ENCODE results near the gene SCGB2B2.
"Not testable (repeated sequence)": the region's sequence is repeated elsewhere in the genome, so short reads cannot be mapped to it uniquely, and the experiment has no call there.

SCGB2B2 gene

DNA sequence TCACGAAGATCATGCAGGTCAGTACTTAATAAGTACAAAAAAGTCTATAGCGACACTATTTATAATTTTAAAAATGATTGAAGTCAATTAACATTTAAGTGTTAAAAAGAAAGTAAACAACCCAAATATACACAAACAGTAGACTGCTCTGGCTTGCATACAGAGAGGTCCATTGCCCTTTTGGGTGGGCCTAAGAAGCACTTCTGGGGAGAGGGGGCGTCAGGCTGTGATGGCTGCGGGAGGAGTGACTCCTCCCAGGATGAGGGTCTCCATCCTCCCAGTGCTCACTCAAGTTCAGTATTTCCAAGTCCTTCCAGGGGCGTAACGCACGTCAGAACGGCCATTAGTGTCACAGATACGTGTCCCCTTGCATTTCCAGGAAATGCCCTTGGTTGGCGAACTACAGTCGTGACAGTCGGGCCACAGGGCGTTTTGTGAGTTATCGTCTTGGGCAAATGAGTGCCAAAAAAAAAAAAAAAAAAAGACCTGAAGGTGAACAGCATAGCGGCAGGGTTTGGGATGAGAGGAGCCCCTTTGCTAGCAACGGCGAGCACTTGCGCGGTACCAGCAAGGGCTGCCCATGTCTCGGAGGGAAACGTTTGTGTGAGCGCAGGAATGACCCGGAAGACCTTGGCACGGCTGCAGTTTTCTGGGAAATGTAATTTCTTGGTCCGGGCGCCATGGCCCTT, at the start of gene SCGB2B2:
SCGB2B2 (minus strand) TSS at position 463 of the 689 bp plus-strand sequence. CDS start 82,596 bp downstream, outside the sequence.
- DNase-seq: peak; percentile 65

GRCh38 chr19:34725400-34725799, 48.4 kb upstream of the SCGB2B2 start:
- no peak for DNase-seq

DNA sequence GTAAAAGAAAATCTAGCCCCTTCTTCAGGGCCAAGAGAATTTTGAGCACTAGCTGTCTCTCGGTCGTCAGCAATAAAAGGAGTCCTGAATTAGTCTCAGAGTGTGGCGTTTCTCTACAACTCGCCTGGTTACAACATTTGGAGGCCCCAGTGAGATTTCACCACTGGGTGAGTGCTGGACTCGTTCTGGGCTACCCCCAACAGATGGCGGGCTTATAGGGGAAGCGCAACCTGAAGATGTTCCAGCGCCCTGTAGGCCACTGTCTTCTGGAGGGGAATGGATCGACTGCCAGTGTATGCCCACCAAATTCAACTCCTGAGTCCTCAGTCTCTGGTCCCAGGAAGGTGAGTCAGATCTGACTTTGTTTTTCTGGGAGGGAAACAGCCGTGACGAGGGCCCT, 45.4 kb upstream of the SCGB2B2 start:
- no peak for DNase-seq

- DNase-seq: no peak
Measured at GRCh38 chr19:34715357-34715756, 38.4 kb upstream of the SCGB2B2 start.

DNA sequence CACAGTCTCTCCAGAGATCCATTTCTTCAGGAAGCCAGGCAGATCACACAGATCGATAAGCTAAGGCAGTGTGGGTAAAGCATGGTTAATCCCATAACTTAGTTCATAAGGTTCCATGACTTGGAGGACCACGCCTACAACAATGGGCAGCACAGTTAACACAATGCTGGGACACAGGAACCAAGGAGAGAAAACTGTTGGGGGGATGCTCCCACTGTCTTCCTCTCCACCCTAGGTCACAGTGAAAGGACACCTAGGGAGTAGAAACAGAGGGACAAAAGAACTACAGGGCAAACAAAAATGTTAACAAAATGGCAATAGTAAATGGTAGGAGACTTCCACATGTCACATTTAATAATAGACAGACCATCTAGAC, 36.3 kb upstream of the SCGB2B2 start:
- no peak for DNase-seq

DNA sequence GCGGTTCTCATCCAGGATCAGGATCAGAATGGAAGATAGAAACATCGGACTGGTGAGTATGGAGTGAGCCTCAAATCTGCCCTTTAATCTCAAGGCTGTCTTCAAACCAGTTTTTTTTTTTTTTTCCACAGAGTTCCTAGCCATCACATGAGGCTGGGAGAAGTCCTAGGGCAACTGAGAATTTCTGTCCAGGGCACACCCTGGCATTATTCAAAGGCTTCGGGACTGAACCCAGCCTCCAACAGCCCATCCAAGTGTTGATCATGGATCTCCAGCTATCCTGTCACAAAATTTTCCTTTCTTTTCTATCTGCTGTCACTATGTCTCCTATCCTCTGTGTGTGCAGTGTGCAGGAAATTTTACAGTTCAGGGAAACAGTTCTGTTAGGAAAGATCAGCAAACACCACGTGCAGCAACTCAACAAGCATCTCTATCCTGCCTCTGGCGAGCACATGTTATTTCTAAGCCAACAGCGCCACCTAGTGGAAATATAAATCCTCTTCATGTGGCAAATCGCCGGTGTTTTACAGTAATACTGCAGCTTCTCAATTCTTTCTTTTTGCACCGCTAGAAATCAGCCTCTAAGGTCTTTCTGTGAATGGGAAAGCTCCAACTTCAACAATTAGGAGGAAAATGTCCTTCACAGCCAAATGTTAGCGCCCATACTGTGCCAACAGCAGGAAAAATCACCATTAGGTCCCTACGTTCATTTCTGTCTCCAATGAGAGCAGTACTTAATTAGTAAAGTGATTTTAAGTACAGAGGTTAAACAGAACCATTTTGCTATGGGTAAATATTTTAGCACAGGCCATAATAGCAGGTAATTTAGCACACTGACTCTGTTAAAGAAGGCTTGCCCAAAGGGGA, 35.7 kb upstream of the SCGB2B2 start:
- DNase-seq: peak; percentile 31

GRCh38 chr19:34711890-34712289, 34.9 kb upstream of the SCGB2B2 start:
- no peak for DNase-seq

DNA sequence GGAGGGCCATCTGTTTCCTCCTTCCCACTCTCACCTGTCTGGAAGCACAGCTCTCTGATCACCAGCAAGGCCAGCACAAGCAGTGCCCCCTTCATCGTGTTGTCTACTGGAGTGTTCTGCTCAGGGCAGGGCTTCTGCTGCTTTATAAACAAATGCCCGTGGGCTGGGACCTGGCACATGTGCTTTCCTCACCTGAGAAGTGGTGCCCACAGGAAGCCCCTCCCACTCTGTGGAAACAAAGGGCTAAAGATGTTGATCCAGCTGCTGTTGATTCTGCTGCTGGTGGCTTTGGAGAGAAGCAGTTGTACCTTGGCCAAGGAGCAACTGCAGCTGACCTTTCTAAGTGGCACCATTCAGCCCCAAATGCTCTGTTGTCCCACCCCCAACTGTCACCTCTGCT, 30.7 kb upstream of the SCGB2B2 start:
- DNase-seq: no peak

DNA sequence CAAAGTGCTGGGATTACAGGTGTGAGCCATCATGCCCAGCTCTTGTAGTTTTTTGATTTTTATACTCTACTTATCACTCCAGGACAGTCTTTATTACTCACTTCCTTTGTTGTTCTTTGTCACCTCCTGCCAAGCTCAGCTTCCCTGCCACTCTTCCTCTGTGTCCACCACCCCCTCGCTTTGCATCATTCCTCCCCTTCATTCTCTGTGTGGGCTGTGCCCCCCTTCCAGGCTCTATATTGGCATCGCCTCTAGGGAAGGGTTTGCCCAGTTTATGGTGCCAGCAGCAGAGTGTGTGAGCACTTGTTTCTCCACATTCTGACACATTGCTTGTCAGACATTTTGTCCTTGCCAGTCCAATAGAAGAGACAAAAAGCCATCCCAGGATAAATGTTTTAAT, 15.6 kb upstream of the SCGB2B2 start:
- no peak for DNase-seq

DNA sequence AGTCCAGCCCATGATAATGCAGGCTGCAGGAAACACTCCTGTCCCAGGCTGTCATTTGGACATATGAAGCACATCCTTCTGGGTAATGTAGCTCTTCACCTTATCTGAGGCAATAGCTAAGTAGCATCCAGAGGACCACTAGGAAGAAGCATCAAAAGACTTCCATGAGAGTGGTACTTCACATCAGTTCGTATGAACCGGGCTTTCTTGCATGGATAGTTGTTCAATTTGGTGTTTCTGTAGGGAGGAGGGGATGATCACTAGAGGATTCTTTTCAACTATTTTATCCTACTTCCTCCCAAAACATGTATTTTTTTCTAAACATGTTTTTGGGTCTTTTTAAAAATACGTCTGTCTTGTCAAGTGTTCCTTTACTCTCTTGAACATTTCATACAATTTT, 13.4 kb upstream of the SCGB2B2 start:
- DNase-seq: no peak

DNA sequence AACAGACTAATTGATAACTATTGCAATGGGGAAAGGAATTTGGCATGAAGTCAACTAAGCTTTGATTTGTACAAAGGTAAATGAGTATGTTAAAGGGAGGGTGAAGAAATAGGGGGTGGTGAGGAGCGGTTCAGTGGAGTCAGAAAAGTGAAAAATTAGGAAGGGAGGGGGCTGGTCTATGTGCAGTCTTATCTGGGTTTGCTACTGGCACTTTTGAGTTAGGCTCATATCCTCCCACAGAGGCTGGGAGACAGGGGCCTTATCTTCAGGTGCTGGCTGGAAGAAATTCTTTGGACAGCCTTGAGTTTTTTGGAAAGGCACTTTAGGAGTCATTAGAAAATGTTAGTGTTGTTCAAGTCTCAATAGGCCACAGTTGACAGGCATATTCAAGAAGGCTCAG, 11.6 kb upstream of the SCGB2B2 start:
- no peak for DNase-seq

DNA sequence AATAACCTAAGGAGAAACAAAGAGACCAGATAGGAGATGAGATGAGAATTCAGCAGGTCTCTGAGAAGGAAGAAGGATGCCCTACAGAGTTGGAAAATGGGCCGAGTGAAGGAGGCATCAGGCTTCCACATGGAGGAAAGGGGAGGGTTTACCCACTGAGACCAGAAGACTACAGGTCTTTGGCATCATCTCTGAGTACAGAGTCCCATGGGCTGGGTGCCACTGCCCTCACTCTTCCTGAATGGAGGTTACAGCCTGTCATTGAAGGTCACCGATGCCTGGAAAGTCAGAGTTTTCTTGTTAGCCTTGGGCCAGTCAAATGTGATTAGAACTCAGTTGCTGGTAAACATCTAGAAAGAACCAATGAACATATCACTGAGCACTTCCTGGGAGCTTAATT, 10.4 kb upstream of the SCGB2B2 start:
- no peak for DNase-seq

DNA sequence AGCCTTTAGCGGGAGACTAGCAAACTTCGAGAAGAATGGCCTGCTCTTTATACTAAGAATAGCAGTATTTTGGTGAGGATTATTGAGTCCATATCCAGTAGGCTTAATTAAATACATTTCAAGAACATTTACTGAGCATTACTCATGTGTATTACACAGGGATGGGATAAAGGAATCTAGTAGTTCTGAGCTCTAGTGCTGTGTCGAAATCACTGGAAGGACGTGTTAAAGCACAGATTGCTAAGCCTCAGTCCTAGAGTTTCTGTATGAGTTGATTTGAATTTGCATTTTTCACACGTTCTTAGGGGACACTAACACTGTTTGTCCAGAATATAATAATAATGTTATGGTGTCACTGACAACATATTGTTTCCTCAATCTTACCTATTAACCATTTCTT, 9.5 kb upstream of the SCGB2B2 start:
- DNase-seq: no peak

DNA sequence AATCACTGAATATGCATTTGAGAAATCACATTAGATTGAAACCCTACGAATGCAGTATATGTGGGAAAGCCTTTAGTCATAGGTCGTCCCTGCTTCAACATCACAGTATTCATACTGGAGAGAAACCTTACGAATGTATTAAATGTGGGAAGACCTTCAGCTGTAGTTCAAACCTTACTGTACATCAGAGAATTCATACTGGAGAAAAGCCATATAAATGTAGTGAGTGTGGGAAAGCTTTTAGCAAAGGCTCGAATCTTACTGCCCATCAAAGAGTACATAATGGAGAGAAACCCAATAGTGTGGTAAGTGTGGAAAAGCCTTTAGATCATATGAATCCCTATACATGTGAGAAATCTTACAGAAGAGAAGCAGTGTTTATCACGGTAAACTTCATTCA, 8.3 kb upstream of the SCGB2B2 start:
- DNase-seq: not testable (repeated sequence)

DNA sequence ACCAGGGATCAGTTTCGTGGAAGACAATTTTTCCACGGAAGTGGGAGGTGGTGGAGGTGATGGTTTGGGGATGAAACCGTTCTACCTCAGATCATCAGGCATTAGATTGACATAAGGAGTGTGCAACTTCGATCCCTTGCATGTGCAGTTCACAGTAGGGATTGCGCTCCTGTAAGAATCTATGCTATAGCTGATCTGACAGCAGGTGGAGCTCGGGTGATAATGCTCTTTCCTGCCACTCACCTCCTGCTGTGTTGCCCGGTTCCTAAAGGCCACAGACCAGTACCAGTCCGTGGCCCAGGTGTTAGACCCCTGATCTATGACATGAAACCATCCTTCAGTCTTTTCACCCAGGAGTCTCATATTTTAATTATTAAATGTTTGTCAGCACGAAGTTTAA, 4.5 kb upstream of the SCGB2B2 start:
- DNase-seq: no peak

DNA sequence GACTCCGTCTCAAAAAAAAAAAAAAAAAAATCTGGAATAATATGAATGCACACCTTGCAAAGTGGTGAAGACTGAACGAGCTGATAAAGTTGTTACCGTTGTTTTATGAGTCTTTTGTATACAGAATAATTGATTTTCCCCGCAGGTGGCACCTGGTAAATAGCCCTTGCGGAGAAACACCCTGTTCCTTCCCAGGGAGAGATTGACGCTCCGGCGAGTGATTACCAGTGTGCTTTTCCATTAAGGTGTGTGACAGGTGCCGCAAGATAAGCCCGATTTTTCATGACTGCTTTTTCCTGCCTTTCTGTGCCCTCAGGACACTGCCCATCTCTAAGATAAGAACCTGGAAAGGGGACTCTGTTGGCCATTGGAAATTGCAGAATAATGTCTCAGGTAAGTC, 1.5 kb upstream of the SCGB2B2 start:
- DNase-seq: no peak

GRCh38 chr19:34678085-34678412, 1.1 kb upstream of the SCGB2B2 start:
- DNase-seq: no peak

DNA sequence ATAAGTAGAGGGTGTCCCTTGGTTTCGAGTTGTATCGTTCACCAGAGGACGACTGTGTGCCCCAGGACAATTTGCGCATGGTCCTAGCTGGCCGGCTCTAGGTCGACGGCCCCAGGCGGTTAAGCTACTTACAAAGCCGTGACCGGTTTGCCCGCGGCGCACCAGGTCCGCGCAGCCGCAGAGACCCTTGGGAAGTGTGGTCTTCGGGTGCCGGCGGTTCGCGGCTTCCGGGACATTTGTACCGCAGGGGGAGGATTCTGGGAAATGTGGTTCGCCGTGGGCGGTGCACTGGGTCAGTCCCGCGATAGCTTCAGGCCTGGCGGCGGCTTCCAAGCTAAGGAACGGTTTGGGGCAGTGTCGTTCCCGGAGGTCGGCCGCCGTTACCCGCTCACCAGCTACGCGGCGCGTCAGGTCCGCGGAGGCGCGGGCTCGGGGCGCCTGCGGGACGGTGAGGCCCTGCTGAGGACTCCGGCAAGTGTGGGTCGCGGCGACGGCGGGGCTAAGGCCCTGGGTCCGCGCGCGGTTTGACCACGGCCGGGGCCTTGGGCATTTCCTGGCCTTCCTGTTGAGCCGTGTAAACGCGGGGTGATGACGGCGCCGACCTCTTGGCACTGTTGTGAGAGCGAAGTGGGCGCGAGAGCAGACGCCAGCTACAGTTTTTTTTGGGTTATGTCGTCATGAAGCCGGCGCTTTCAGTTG, 576 bp upstream of the SCGB2B2 start, which contains the start of gene ZNF302:
ZNF302 (plus strand) TSS at position 293 of the 699 bp plus-strand sequence. CDS start 1,127 bp downstream, outside the sequence.
- DNase-seq: peak; percentile 94

DNA sequence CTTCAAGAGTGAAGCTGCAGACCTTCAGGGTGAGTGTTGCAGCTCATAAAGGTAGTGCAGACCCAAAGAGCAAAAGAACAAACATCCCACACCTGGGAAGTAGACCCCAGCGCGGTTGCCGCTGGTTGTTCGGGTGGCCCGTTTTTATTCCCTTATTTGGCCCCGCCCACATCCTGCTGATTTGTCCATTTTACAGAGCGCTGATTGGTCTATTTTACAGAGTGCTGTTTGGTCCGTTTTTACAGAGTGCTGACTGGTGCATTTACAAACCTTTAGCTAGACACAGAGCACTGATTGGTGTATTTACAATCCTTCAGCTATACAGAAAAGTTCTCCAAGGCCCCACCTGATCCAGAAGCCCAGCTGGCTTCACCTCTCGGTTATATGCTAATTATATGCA, 1.0 kb downstream of the SCGB2B2 start:
- no peak for DNase-seq

DNA sequence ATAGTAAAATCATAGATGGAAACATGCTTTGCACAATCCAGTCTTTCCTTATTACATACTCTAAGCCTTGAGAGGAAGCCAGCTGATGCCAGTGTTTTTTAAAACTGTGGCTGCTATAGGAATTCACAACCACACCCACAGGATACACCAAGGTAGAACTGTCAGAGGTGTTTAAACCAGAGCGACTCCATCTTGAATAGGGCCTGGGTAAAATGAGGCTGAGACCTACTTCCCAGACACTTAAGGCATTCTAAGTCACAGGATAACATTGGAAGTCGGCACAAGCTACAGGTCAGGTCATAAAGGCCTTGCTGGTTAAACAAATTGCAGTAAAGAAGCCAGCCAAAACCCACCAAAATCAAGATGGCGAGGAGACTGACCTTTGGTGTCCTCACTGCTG, 1.7 kb downstream of the SCGB2B2 start:
- no peak for DNase-seq

DNA sequence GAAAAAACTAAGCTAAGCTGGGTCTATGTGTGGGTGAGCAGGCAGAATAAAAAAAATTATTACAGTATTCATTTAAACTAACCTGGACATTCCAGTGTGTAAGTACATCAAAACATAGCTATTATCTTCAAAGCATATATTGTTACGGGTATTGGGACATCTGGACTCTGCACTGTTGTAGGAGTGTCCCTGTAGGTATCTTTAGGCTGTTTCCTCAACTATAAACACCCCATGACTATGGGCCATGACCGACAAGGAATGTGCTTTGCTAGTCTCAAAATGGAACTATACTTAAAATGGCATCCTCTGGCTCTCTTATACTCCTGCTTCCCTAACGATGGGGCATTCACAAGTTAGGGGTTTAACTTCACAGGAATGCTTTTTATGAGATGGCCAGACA, 3.4 kb downstream of the SCGB2B2 start:
- DNase-seq: no peak

- no peak for DNase-seq
Measured at GRCh38 chr19:34671972-34672371, 5.0 kb downstream of the SCGB2B2 start.

GRCh38 chr19:34669305-34669704, 7.7 kb downstream of the SCGB2B2 start:
- DNase-seq: no peak

DNA sequence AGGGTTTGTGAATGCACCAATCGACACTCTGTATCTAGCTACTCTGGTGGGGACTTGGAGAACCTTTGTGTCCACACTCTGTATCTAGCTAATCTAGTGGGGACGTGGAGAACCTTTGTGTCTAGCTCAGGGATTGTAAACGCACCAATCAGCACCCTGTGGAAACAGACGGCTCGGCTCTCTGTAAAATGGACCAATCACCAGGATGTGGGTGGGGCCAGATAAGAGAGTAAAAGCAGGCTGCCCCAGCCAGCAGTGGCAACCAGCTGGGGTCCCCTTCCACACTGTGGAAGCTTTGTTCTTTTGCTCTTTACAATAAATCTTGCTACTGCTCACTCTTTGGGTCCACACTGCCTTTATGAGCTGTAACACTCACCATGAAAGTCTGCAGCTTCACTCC, 8.3 kb downstream of the SCGB2B2 start:
- DNase-seq: not testable (repeated sequence)

Data from CD4-positive, alpha-beta T cell treated with Interferon gamma for 1 hour (primary cell).